Muscle of arm (tissue), 12 donors: ENCODE measurements around the gene POLR3E. TPM values are rescaled to one million over a fixed set of nuclear protein-coding genes. Genes with fewer than 3 reads are reported as not detected.
"Not testable (repeated sequence)": the region's sequence is repeated elsewhere in the genome, so short reads cannot be mapped to it uniquely, and the experiment has no call there.

ENCODE experiments used
- DNase-seq: peaks from one replicate; pipeline ENCODE4 v3.0.0-alpha.2; 2013
- polyA plus RNA-seq, 12 donors: library from polyadenylated mRNA; unstranded; fragments of 120-200 nt; gene quantifications; one replicate each; pipeline ENCODE4 v1.2.1, GENCODE V29; 2013; ENCODE audit not compliant: insufficient read length in 12 of 12

The POLR3E gene
- polyA plus RNA-seq, 12 donors, result 34.5 to 57.3 (median 39.9) TPM; not detected in 1

DNA sequence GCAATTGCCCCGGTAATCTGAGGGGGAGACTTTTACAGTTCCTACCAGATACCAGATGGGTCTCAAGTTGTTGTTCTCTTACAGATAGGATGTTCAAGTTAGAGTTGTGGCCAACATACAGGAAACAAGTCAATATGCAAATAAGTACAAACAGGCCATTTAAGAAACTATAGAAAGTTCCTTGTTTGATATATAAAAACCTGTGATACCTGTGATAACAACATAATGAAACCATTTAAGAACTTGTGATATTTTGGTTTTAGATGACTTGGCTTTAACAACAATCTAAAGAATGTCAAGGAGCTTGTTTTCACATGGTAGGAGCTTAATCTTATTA, 60.4 kb downstream of the POLR3E start:
- DNase-seq, result no peak

DNA sequence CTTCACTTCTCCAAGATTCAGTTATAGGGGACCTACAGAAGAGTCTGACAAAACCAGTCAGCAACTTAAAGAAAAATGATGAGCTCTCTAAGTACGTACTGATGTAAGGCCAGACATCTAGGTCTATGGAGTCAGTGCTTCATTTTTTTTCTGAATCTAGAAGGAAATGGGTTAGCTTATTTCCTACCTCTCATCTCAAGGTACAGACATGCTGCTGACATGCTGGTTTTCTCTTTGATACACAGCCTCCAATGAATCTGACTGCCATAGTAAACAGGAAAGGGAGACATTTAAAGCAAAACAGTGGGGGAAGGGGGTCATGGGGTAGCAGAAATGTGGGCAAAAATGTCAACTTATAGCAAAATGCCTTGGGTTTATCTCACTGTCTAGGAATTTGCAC, 60.8 kb downstream of the POLR3E start:
- DNase-seq, result no peak

DNA sequence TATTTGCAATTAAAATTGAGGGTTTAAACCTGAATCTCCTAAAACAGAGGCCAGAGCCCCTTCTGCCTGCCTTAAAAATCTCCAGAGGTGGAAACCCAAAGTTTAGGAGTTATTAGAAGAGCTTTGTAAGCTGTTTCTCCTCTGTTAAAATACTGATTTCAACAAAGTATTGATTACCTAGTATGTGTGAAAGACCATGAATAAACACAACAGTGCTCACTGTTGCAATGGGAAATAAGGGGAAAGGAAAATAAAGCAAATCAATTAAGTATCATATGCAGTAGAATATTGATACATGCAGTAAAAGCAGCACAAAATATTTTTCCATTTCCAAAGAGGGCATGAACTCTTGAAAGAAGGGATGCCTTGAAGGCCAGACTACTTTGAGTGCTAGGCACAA, 62.5 kb downstream of the POLR3E start:
- DNase-seq, result no peak

GRCh38 chr16:22360963-22361659, 63.9 kb downstream of the POLR3E start:
- no peak for DNase-seq

DNA sequence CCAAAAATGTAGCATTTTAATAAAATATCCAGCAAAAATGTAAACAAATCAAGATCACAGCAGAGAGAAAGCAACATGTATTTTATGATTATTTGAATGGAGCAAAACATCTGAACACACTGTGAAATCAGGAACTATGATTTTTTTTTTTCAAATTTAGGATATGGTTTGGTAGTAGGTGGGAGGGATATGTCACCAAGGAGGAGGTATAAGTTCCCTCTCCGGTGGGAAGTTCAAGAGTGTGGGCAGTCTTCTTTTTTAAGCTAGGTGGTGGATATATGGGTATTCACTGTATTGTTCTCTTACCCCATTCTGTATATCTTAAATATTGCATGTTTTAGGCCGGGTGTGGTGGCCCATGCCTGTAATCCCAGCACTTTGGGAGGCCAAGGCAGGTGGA, 67.0 kb downstream of the POLR3E start:
- no peak for DNase-seq

- no peak for DNase-seq
Observed at GRCh38 chr16:22366371-22366770, 69.2 kb downstream of the POLR3E start.

- no peak for DNase-seq
Observed at GRCh38 chr16:22366889-22367288, 69.7 kb downstream of the POLR3E start.

DNA sequence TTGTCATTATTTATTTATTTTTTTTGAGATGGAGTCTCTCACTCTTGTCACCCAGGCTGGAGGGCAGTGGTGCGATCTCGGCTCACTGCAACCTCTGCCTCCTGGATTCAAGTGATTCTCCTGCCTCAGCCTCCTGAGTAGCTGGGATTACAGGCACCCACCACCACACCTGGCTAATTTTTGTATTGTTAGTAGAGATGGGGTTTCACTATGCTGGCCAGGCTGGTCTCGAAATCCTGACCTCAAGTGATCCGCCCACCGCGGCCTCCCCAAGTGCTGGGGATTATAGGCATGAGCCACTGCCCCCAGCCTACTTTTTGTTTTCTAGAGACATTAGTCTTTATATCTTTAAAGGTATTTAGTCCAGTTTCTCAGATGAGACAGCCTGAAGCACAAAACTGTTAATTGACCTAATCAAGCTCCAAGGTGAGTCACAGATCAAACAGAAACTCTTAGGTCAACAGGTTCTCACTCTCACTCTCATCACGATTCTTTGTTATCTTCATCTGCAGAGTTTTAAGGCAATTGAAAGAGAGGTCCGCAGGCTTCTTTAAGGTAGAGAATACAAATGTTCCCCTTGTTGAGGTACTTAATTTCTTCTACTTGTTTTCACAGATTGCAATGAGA, 71.1 kb downstream of the POLR3E start:
- not testable (repeated sequence) for DNase-seq

DNA sequence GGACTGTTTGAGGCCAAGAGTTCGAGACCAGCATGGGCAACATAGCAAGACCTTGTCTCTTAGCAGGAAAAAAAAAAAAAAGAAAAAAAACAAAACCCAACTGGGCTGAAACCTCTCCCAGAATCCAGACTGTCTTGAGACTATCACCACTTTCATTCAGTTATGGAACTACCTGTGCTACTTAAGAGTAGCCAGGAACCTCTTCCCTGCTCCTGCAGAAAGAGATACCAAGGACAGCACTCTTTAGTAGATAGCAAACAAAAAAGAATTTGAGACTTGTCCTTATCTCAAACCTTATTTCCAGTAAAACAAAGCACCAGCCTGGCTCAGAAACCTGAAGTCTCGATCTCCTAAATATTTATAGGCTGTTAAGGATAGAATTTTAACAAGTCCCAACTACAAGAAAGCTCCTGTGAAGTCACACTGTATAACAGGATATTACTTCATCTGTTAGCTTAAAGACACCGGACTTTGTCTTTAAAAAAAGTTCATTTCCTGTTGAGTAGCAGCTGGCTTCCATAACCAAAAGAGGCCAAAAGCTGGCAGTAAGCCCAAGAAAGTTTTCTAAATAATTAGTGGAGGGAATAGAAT, 72.1 kb downstream of the POLR3E start:
- DNase-seq, result peak; percentile 31

DNA sequence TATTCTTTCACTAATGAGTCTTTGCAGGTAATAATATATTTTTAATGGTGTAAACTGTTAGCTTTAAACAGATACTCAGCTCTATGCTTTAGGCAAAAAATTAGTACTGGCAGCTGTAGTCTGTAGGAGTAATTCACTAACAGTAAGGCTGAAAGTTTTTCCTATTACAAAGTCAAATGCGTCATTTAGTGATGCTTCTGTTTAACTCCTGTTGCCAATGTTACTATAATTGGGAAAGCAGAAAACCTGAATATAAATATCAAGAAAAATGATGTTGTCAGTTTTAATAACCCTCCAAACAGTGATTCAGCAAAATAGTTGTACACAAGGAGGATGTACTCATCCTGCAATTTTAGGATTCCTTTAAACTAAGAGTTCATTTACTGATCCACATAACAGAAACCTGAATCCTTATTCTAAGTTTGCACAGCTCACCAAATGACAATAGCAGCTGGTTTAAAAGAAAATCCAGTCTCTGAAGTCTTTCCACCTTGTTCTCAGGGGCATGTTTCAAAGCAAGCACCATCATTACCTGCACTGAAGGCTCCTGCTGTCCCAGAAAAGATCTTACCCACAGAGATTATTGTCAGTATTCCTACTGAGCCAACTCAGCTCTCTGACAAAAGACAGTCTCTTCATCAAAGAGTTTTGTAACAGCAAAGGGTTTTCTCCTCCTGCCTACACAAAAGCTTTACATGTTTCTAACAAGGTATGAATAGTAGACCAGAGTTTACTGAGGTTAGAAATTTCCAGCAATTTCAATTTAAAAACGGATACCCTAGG, 73.0 kb downstream of the POLR3E start:
- DNase-seq, result peak; percentile 43

GRCh38 chr16:22372882-22373661, 75.9 kb downstream of the POLR3E start:
- no peak for DNase-seq

- peak; percentile 41 for DNase-seq
Observed at GRCh38 chr16:22373662-22374310, 76.6 kb downstream of the POLR3E start.

GRCh38 chr16:22374311-22375116, 77.3 kb downstream of the POLR3E start, which contains the start of gene CDR2:
Gene CDR2 (minus strand): TSS chr16:22374619. CDS start chr16:22374309, 310 bp downstream.
- peak; percentile 97 for DNase-seq

DNA sequence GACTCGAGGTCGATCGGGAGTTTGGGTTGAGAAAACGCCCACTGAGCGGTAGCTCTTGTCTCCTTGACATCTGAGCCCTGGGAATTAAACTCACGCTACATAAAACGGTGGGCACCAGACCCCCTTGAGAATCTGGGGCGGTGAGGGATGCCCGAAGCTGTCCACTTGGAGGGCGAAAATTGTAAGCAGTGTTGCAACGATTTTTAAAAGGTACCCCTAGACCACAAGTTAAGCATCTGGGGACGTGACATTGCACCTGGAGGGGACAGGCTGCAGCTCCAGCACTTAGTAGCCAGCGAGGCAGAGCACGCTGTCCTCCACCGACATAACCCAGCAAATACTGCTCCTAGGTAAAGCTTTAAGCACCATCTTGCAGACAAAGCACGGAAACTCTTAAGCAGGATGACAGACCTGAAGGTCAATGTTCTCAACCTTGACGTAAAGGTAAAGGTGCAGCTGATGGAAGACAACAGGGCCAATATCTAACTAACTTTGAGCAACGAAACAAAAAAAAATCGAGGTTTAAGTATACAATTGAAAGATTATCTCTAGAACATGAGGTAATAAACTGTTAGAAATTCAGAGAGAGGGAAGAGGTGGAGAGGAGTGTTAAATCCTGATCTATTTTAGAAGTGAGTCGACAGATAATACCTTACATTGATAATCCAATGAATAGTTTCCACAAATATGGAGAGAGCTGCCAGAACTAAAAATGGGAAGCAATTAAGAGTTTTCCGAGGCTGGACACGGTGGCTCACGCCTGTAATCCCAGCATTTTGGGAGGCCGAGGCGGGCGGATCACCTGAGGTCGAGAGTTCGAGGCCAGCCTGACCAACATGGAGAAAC, 78.1 kb downstream of the POLR3E start:
- no peak for DNase-seq

GRCh38 chr16:22375963-22376640, 78.9 kb downstream of the POLR3E start:
- DNase-seq, result no peak

DNA sequence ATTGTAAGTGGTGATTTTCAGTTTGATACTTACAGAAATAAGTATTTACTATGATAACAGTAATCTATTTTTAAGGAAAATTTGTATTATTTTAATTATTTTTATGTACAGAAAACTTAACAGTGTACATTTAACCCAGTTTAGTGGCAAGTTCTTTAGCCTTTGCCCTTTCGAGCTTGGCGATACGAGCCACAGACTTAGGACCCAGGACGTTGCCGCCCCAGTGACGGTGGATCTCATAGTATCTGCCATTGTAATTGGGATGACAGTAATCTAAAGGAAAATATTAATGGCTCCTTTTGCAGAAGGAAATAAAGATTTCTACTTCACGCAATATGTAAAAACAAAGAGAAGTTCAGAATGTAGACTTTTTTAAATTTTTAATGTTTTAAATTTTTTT, 82.4 kb downstream of the POLR3E start:
- no peak for DNase-seq

DNA sequence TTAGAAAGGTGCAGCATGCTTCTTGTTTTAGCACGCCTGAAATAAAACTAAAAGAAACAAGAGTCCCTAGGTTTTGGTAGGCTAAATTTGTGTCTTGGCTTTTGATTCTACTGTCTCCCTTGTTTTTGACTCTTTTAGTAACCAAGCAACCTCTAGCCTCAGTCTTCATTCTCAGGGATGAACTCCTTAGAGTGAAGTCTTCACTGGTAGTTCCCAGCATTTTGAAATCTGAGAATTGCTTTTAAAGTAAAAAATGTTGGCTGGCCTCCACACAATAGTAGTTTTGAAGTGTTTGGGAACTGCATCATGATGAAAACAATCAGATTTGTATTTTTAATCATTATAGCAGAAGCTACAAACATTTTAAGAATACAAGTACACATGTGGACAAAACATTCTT, 83.3 kb downstream of the POLR3E start:
- DNase-seq, result no peak

GRCh38 chr16:22381392-22381791, 84.2 kb downstream of the POLR3E start:
- DNase-seq, result no peak

DNA sequence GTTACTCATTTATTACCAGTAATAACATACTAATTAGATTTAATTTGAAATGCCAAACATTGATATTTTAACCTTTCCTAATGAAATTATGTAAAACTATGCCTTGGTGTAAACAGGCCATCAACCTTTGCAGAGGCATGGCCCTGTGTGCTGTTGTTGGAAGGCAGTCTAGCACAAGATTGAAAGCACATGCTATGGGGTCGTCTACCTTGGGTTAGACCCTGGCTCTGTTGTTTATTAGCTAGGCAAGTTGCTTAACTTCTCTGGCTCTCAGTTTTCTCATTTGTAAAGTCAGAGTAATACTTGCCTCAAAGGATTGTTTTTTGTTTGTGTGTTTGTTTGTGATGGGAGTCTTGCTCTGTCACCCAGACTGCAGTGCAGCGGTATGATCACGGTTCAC, 86.6 kb downstream of the POLR3E start:
- DNase-seq, result no peak
